HEK293 (cell line): ENCODE data around the gene HMG20B.

Experiments
- KLF16 ChIP-seq: fragments of 450-650 bp; formaldehyde crosslinking; IDR thresholded peaks from 2 replicates; pipeline ENCODE4 v1.5.1; 2017; ENCODE audit warnings: missing biosample characterization, missing genetic modification characterization
- TRIM28 ChIP-seq: IDR thresholded peaks from 2 replicates; pipeline ENCODE4 v1.6.1; 2011; ENCODE audit warnings: low read length, control low read depth, borderline replicate concordance
- ZBTB21 ChIP-seq: fragments of 450-650 bp; formaldehyde crosslinking; IDR thresholded peaks from 2 replicates; pipeline ENCODE4 v1.5.1; 2017; ENCODE audit warnings: missing biosample characterization, missing genetic modification characterization
- ZFP41 ChIP-seq: fragments of 450-650 bp; formaldehyde crosslinking; IDR thresholded peaks from 2 replicates; pipeline ENCODE4 v1.5.1; 2016; ENCODE audit warnings: missing biosample characterization, missing genetic modification characterization, borderline replicate concordance
- ZNF37A ChIP-seq: fragments of 450-650 bp; IDR thresholded peaks from 2 replicates; pipeline ENCODE4 v1.5.1; 2018; ENCODE audit warnings: missing biosample characterization, missing genetic modification characterization
- ZNF510 ChIP-seq: fragments of 450-650 bp; formaldehyde crosslinking; IDR thresholded peaks from 2 replicates; pipeline ENCODE4 v1.5.1; 2018; ENCODE audit warnings: mild to moderate bottlenecking, missing genetic modification characterization, missing biosample characterization; ENCODE audit not compliant: insufficient replicate concordance
- ZNF621 ChIP-seq: fragments of 450-650 bp; formaldehyde crosslinking; IDR thresholded peaks from 2 replicates; pipeline ENCODE4 v1.5.1; 2017; ENCODE audit warnings: missing biosample characterization, missing genetic modification characterization
- TF ChIP-seq, protein P1 (sequence below): sonication (generic); formaldehyde crosslinking; IDR thresholded peaks from 2 replicates; pipeline ENCODE4 v1.8.1; 2022; ENCODE audit warnings: mild to moderate bottlenecking, moderate library complexity, missing genetic modification reagents
- TF ChIP-seq, protein P2 (sequence below): fragments of 450-650 bp; formaldehyde crosslinking; IDR thresholded peaks from 2 replicates; pipeline ENCODE4 v1.5.1; 2016; ENCODE audit warnings: missing biosample characterization, missing genetic modification characterization
- TF ChIP-seq, protein P3 (sequence below): fragments of 450-650 bp; formaldehyde crosslinking; IDR thresholded peaks from 2 replicates; pipeline ENCODE4 v1.5.1; 2016; ENCODE audit warnings: missing biosample characterization, missing genetic modification characterization
- TF ChIP-seq, protein P4 (sequence below): fragments of 450-650 bp; formaldehyde crosslinking; IDR thresholded peaks from 2 replicates; pipeline ENCODE4 v1.5.1; 2016; ENCODE audit warnings: missing biosample characterization, missing genetic modification characterization

DNA sequence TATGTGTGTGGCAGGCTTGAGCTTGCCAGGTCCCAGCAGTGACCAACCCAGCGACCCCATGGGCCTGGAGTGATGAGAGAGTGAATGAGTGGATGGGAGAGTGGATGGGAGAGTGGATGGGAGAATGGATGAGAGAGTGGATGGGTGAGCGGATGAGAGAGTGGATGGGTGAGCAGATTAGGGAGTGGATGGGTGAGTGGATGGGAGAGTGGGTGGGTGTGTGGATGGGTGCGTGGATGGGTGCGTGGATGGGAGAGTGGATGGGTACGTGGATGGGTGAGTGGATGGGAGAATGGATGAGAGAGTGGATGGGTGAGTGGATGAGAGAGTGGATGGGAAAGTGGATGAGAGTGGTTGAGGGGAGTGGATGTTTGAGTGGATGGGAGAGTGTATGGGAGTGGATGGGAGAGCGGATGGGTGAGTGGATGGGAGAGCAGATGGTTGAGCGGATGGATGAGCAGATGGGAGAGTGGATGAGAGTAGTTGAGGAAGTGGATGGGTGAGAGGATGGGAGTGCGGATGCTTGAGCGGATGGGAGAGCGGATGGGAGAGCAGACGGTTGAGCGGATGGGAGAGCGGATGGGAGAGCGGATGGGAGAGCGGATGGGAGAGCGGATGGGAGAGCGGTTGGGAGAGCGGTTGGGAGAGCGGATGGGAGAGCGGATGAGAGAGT, 44.1 kb upstream of the HMG20B start:
- TF ChIP-seq, protein P1, sequence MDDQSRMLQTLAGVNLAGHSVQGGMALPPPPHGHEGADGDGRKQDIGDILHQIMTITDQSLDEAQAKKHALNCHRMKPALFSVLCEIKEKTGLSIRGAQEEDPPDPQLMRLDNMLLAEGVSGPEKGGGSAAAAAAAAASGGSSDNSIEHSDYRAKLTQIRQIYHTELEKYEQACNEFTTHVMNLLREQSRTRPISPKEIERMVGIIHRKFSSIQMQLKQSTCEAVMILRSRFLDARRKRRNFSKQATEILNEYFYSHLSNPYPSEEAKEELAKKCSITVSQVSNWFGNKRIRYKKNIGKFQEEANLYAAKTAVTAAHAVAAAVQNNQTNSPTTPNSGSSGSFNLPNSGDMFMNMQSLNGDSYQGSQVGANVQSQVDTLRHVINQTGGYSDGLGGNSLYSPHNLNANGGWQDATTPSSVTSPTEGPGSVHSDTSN (CRISPR knock-in tag): no peak
- TF ChIP-seq TRIM28 (no peak), ZNF37A (no peak), ZNF621 (no peak), ZNF510 (no peak), ZBTB21 (tag by site-specific recombination) (no peak), KLF16 (tag by site-specific recombination) (no peak), ZFP41 (tag by site-specific recombination) (no peak)
- TF ChIP-seq, protein P2, sequence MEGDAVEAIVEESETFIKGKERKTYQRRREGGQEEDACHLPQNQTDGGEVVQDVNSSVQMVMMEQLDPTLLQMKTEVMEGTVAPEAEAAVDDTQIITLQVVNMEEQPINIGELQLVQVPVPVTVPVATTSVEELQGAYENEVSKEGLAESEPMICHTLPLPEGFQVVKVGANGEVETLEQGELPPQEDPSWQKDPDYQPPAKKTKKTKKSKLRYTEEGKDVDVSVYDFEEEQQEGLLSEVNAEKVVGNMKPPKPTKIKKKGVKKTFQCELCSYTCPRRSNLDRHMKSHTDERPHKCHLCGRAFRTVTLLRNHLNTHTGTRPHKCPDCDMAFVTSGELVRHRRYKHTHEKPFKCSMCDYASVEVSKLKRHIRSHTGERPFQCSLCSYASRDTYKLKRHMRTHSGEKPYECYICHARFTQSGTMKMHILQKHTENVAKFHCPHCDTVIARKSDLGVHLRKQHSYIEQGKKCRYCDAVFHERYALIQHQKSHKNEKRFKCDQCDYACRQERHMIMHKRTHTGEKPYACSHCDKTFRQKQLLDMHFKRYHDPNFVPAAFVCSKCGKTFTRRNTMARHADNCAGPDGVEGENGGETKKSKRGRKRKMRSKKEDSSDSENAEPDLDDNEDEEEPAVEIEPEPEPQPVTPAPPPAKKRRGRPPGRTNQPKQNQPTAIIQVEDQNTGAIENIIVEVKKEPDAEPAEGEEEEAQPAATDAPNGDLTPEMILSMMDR (tag by site-specific recombination): no peak
- TF ChIP-seq, protein P3, sequence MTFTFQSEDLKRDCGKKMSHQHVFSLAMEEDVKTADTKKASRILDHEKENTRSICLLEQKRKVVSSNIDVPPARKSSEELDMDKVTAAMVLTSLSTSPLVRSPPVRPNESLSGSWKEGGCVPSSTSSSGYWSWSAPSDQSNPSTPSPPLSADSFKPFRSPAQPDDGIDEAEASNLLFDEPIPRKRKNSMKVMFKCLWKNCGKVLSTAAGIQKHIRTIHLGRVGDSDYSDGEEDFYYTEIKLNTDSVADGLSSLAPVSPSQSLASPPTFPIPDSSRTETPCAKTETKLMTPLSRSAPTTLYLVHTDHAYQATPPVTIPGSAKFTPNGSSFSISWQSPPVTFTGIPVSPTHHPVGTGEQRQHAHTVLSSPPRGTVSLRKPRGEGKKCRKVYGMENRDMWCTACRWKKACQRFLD (tag by site-specific recombination): no peak
- TF ChIP-seq, protein P4, sequence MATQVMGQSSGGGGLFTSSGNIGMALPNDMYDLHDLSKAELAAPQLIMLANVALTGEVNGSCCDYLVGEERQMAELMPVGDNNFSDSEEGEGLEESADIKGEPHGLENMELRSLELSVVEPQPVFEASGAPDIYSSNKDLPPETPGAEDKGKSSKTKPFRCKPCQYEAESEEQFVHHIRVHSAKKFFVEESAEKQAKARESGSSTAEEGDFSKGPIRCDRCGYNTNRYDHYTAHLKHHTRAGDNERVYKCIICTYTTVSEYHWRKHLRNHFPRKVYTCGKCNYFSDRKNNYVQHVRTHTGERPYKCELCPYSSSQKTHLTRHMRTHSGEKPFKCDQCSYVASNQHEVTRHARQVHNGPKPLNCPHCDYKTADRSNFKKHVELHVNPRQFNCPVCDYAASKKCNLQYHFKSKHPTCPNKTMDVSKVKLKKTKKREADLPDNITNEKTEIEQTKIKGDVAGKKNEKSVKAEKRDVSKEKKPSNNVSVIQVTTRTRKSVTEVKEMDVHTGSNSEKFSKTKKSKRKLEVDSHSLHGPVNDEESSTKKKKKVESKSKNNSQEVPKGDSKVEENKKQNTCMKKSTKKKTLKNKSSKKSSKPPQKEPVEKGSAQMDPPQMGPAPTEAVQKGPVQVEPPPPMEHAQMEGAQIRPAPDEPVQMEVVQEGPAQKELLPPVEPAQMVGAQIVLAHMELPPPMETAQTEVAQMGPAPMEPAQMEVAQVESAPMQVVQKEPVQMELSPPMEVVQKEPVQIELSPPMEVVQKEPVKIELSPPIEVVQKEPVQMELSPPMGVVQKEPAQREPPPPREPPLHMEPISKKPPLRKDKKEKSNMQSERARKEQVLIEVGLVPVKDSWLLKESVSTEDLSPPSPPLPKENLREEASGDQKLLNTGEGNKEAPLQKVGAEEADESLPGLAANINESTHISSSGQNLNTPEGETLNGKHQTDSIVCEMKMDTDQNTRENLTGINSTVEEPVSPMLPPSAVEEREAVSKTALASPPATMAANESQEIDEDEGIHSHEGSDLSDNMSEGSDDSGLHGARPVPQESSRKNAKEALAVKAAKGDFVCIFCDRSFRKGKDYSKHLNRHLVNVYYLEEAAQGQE: no peak
